IMR-90 (cell line): ENCODE measurements around the gene RNF41. TPM values are rescaled to one million over a fixed set of nuclear protein-coding genes. Genes with fewer than 3 reads are reported as not detected.

Experiments
- ATAC-seq: fragments of 200-7000 bp; cut with Tn5 transposase; 2 replicates; pipeline ENCODE4 v1.9.1; 2020; ENCODE audit warnings: low read depth, mild to moderate bottlenecking, moderate library complexity
- BruUV-seq: library from RNA; stranded (reverse); fragments of 400-500 nt; replicated peaks from 2 replicates; lab custom pipeline; 2021; lab: Mats Ljungman, UMichigan
- CTCF ChIA-PET: fragments of 300-600 bp; formaldehyde crosslinking; extraction: SDS; loops from one replicate; lab custom pipeline; 2021; ENCODE audit warnings: antibody characterized with exemption; lab: Yijun Ruan, JAX
- POLR2A ChIA-PET: fragments of 300-600 bp; sonication (Branson Sonifier 250); formaldehyde crosslinking; loops from one replicate; lab custom pipeline; 2022; ENCODE audit warnings: antibody characterized with exemption; ENCODE audit not compliant: unreplicated experiment; lab: Charles Lee
- DNase-seq: peaks from one replicate; pipeline ENCODE4 v3.0.0; 2013
- H2AFZ ChIP-seq: replicated peaks from 2 replicates; pipeline ENCODE3; 2013; ENCODE audit warnings: low read length, mild to moderate bottlenecking; ENCODE audit not compliant: poor library complexity
- H2AK5ac ChIP-seq: 2 replicates; pipeline ENCODE4 v1.6.1; 2013; ENCODE audit warnings: low read depth, low read length, inconsistent platforms
- H2AK9ac ChIP-seq: replicated peaks from 2 replicates; pipeline ENCODE3; 2013; ENCODE audit warnings: mild to moderate bottlenecking, low read depth, low read length, moderate library complexity; ENCODE audit not compliant: poor library complexity
- H2BK120ac ChIP-seq: 2 replicates; pipeline ENCODE4 v1.6.1; 2013; ENCODE audit warnings: low read depth, low read length, inconsistent platforms
- H2BK15ac ChIP-seq: 3 replicates; pipeline ENCODE4 v1.6.1; 2013; ENCODE audit warnings: low read depth, low read length, inconsistent platforms
- H2BK20ac ChIP-seq: 2 replicates; pipeline ENCODE4 v1.6.1; 2013; ENCODE audit warnings: low read depth, mild to moderate bottlenecking, inconsistent platforms, low read length, moderate library complexity
- H2BK5ac ChIP-seq: 2 replicates; pipeline ENCODE4 v1.6.1; 2013; ENCODE audit warnings: mild to moderate bottlenecking, low read depth, low read length, inconsistent platforms; ENCODE audit not compliant: poor library complexity, severe bottlenecking
- H3K14ac ChIP-seq: replicated peaks from 2 replicates; pipeline ENCODE4 v1.6.1; 2013; ENCODE audit warnings: low read depth, low read length, inconsistent platforms
- H3K18ac ChIP-seq: 2 replicates; pipeline ENCODE4 v1.6.1; 2013; ENCODE audit warnings: low read depth, low read length, control low read depth
- H3K23ac ChIP-seq: 2 replicates; pipeline ENCODE4 v1.6.1; 2013; ENCODE audit warnings: low read depth, low read length, inconsistent platforms
- H3K27ac ChIP-seq: 2 replicates; pipeline ENCODE4 v1.5.1; 2013; ENCODE audit warnings: mild to moderate bottlenecking, control low read depth, low read length; ENCODE audit not compliant: insufficient read depth
- H3K27me3 ChIP-seq: 2 replicates; pipeline ENCODE4 v1.6.1; 2013; ENCODE audit warnings: low read length; ENCODE audit not compliant: control insufficient read depth, insufficient read depth
- H3K36me3 ChIP-seq: 2 replicates; pipeline ENCODE4 v1.6.1; 2013; ENCODE audit warnings: low read length, mixed read lengths; ENCODE audit not compliant: control insufficient read depth, insufficient read depth
- H3K4ac ChIP-seq: 2 replicates; pipeline ENCODE4 v1.6.1; 2013; ENCODE audit warnings: low read depth, low read length, inconsistent platforms
- H3K4me1 ChIP-seq: 2 replicates; pipeline ENCODE4 v1.6.1; 2013; ENCODE audit warnings: low read length, mixed read lengths; ENCODE audit not compliant: control insufficient read depth, insufficient read depth
- H3K4me2 ChIP-seq: 2 replicates; pipeline ENCODE4 v1.6.1; 2013; ENCODE audit warnings: low read depth, mild to moderate bottlenecking, control low read depth, low read length, moderate library complexity
- H3K4me3 ChIP-seq: 2 replicates; pipeline ENCODE4 v1.5.1; 2013; ENCODE audit warnings: low read depth, mild to moderate bottlenecking, control low read depth, low read length, moderate library complexity; ENCODE audit not compliant: insufficient read depth
- H3K56ac ChIP-seq: 2 replicates; pipeline ENCODE4 v1.6.1; 2013; ENCODE audit warnings: low read length, inconsistent platforms; ENCODE audit not compliant: insufficient read depth; ENCODE audit errors: extremely low read depth
- H3K79me1 ChIP-seq, 2 experiments: 2 replicates each; pipeline ENCODE4 v1.6.1; 2013; ENCODE audit warnings: low read length in 2 of 2, inconsistent platforms in 1 of 2, low read depth in 1 of 2
- H3K9ac ChIP-seq: 2 replicates; pipeline ENCODE4 v1.6.1; 2013; ENCODE audit warnings: low read depth, low read length, control low read depth
- H3K9me1 ChIP-seq: 2 replicates; pipeline ENCODE4 v1.6.1; 2013; ENCODE audit warnings: low read length, inconsistent platforms; ENCODE audit not compliant: insufficient read depth
- H3K9me3 ChIP-seq: 2 replicates; pipeline ENCODE4 v1.6.1; 2013; ENCODE audit warnings: low read length; ENCODE audit not compliant: control insufficient read depth, insufficient read depth
- H4K20me1 ChIP-seq: 2 replicates; pipeline ENCODE4 v1.6.1; 2013; ENCODE audit warnings: low read length, inconsistent platforms; ENCODE audit not compliant: insufficient read depth
- H4K5ac ChIP-seq: 2 replicates; pipeline ENCODE4 v1.6.1; 2013; ENCODE audit warnings: mild to moderate bottlenecking, low read depth, low read length, control low read depth
- H4K8ac ChIP-seq, 2 experiments: 2 replicates each; pipeline ENCODE4 v1.6.1; 2013; ENCODE audit warnings: low read depth in 2 of 2, low read length in 2 of 2, control low read depth in 1 of 2, inconsistent platforms in 1 of 2
- H4K91ac ChIP-seq: 2 replicates; pipeline ENCODE4 v1.6.1; 2013; ENCODE audit warnings: low read depth, low read length, inconsistent platforms; ENCODE audit not compliant: insufficient read depth
- CHD1 ChIP-seq: IDR thresholded peaks from 2 replicates; pipeline ENCODE4 v1.6.1; 2012; ENCODE audit warnings: low read depth, low read length, improper control_type of control experiment
- FOS ChIP-seq: fragments of 150-350 bp; IDR thresholded peaks from 2 replicates; pipeline ENCODE4 v1.6.1; 2016; ENCODE audit warnings: low read depth, low read length
- NFE2L2 ChIP-seq: fragments of 150-350 bp; IDR thresholded peaks from 2 replicates; pipeline ENCODE4 v1.6.1; 2016; ENCODE audit warnings: low read depth, mild to moderate bottlenecking, low read length
- POLR2A ChIP-seq: IDR thresholded peaks from 2 replicates; pipeline ENCODE4 v1.6.1; 2012; ENCODE audit warnings: mild to moderate bottlenecking, low read depth, low read length
- SMC3 ChIP-seq: fragments of 150-350 bp; IDR thresholded peaks from 2 replicates; pipeline ENCODE4 v1.6.1; 2016; ENCODE audit warnings: low read depth, mild to moderate bottlenecking, antibody characterized with exemption, low read length, moderate library complexity
- dilution Hi-C: fragments of 300-500 bp; cut with HindIII; formaldehyde crosslinking; loops from one replicate; pipeline ENCODE4 v1.14.3; 2018; ENCODE audit warnings: low sequenced_read_pairs; ENCODE audit not compliant: unreplicated experiment
- in situ Hi-C: fragments of 300-500 bp; cut with MboI; formaldehyde crosslinking; loops from 3 replicates; pipeline ENCODE4 v1.14.3; 2019; ENCODE audit warnings: low sequenced_read_pairs, inconsistent platforms, mixed read lengths
- intact Hi-C: fragments of 100-400 bp; cut with micrococcal nuclease; formaldehyde crosslinking; loops from 2 replicates; pipeline ENCODE4 v1.10.0; 2022
- polyA plus RNA-seq, 3 experiments: library from polyadenylated mRNA; depleted of rRNA; stranded (reverse); fragments of >200 nt; gene quantifications; 2 replicates each; pipeline ENCODE4 v1.2.3, GENCODE V29; 2012; ENCODE audit warnings: low replicate concordance in 1 of 3
- total RNA-seq: library from RNA; depleted of rRNA; stranded (reverse); fragments of >200 nt; gene quantifications from 2 replicates; pipeline ENCODE4 v1.2.3, GENCODE V29; 2012
- TF ChIP-seq, protein P1 (sequence below): conservative IDR thresholded peaks from 2 replicates; pipeline ENCODE4 v1.5.1; 2012; ENCODE audit warnings: mild to moderate bottlenecking, low read depth, low read length, improper control_type of control experiment

RNF41 gene
- total and polyA plus RNA-seq, 2 of the 4 experiments (the other 2 are of a cell fraction): 112 to 272 TPM

DNA sequence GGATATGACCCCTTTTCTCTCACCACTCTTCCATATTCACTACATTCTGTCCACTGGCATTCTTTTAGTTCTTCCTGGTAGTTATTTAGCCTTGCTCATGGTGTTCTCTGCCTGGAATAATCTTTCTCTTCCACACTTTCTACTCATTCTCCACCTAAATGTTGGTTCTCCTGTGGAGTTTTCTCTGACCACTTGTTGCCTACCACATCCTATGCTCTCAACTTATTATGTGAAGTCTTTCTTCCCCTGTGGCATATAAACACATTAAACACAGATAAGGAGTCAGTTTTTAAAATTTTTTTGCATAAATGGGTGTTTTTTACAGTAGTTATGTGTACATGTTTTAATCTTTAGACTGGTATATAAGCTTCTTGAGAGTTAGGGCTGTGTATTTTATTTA is 29.1 kb downstream of the RNF41 start:
- DNase-seq (no peak), ATAC-seq (no peak)
- no peak overlapping the region for H3K18ac ChIP-seq
- TF ChIP-seq SMC3: no peak
- TF ChIP-seq FOS: no peak
- no peak for TF ChIP-seq NFE2L2
- no peak for TF ChIP-seq POLR2A
- TF ChIP-seq CHD1: no peak
- TF ChIP-seq, protein P1, sequence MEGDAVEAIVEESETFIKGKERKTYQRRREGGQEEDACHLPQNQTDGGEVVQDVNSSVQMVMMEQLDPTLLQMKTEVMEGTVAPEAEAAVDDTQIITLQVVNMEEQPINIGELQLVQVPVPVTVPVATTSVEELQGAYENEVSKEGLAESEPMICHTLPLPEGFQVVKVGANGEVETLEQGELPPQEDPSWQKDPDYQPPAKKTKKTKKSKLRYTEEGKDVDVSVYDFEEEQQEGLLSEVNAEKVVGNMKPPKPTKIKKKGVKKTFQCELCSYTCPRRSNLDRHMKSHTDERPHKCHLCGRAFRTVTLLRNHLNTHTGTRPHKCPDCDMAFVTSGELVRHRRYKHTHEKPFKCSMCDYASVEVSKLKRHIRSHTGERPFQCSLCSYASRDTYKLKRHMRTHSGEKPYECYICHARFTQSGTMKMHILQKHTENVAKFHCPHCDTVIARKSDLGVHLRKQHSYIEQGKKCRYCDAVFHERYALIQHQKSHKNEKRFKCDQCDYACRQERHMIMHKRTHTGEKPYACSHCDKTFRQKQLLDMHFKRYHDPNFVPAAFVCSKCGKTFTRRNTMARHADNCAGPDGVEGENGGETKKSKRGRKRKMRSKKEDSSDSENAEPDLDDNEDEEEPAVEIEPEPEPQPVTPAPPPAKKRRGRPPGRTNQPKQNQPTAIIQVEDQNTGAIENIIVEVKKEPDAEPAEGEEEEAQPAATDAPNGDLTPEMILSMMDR: no peak
- H2AK5ac ChIP-seq: no peak overlapping the region
- H3K4me3 ChIP-seq: no peak overlapping the region
- no peak overlapping the region for H3K4ac ChIP-seq
- ChIA-PET CTCF (interaction anchor here (0.9 to 1.0 kb wide), 2 partner anchors 29 to 31 kb away, joined by 3 to 7 read pairs; partner anchors contain the start of gene RNF41), POLR2A (no interaction called here)
- H2BK15ac ChIP-seq: no peak overlapping the region
- no peak overlapping the region for H3K27ac ChIP-seq
- no peak overlapping the region for H2AK9ac ChIP-seq
- no peak overlapping the region for H2BK120ac ChIP-seq
- no peak overlapping the region for H3K56ac ChIP-seq
- no peak overlapping the region for H3K23ac ChIP-seq
- no peak overlapping the region for H3K9ac ChIP-seq
- peaks cover 7% of the 10 kb centered on the region for H3K4me1 ChIP-seq
- no peak overlapping the region for H4K8ac ChIP-seq
- H3K9me1 ChIP-seq: peaks cover 8% of the 10 kb centered on the region; the same call in 1 of the 2 replicates
- intact Hi-C loops (loop anchor here (2.0 kb wide), 1 partner anchor 272 kb away; no protein-coding TSS in a partner anchor), in situ Hi-C loops (no loop called here), dilution Hi-C loops (no loop called here)
- no peak overlapping the region for H4K91ac ChIP-seq
- peaks cover 11% of the 10 kb centered on the region; the same call in 1 of the 2 replicates for H4K20me1 ChIP-seq
- no peak overlapping the region for H4K5ac ChIP-seq
- H2AFZ ChIP-seq: no peak overlapping the region
- H3K27me3 ChIP-seq: no peaks in the 10 kb centered on the region
- no TSS peak for BruUV-seq
- H2BK5ac ChIP-seq: no peak overlapping the region
- no peak overlapping the region for H3K4me2 ChIP-seq
- H3K14ac ChIP-seq: no peak overlapping the region
- H3K79me1 ChIP-seq: peaks cover 9 to 13% of the 10 kb centered on the region in 2 experiments; a peak in 3 of 4 replicates
- H2BK20ac ChIP-seq: no peak overlapping the region
- H3K9me3 ChIP-seq: no peaks in the 10 kb centered on the region
- H3K36me3 ChIP-seq: no peaks in the 10 kb centered on the region
